GM18870 (cell line): ENCODE measurements around the gene CXorf58.
"Not testable (repeated sequence)": the region's sequence is repeated elsewhere in the genome, so short reads cannot be mapped to it uniquely, and the experiment has no call there.

Source experiments
- ATAC-seq: cut with Tn5 transposase; IDR thresholded peaks from one replicate; pipeline ENCODE4 v1.9.1; 2021; ENCODE audit warnings: moderate library complexity; ENCODE audit not compliant: unreplicated experiment

CXorf58 gene

GRCh38 chrX:23907498-23908218, at the start of gene CXorf58, which contains the start of gene APOO:
Gene CXorf58 (plus strand): TSS chrX:23908006. CDS start chrX:23910303, 2,297 bp downstream.
Gene APOO (minus strand): TSS chrX:23907938. CDS start chrX:23907702, 236 bp downstream.
- ATAC-seq = peak; percentile 84

GRCh38 chrX:23859238-23859637, 48.6 kb upstream of the CXorf58 start:
- not testable (repeated sequence) for ATAC-seq

GRCh38 chrX:23861215-23861896, 46.5 kb upstream of the CXorf58 start:
- ATAC-seq = no peak

GRCh38 chrX:23861952-23862351, 45.9 kb upstream of the CXorf58 start:
- ATAC-seq = not testable (repeated sequence)

- no peak for ATAC-seq
These were observed 43.0 kb upstream of the CXorf58 start for GRCh38 chrX:23864742-23865326.

- ATAC-seq = no peak
These were observed 37.8 kb upstream of the CXorf58 start for GRCh38 chrX:23870041-23870440.

- no peak for ATAC-seq
These were observed 35.8 kb upstream of the CXorf58 start for GRCh38 chrX:23871905-23872546.

GRCh38 chrX:23879380-23880090, 28.3 kb upstream of the CXorf58 start:
- ATAC-seq = no peak

GRCh38 chrX:23883737-23884354, 24.0 kb upstream of the CXorf58 start:
- no peak for ATAC-seq

GRCh38 chrX:23884427-23885024, 23.3 kb upstream of the CXorf58 start:
- ATAC-seq = no peak

GRCh38 chrX:23885803-23886202, 22.0 kb upstream of the CXorf58 start:
- no peak for ATAC-seq

GRCh38 chrX:23887451-23887850, 20.4 kb upstream of the CXorf58 start:
- ATAC-seq = no peak

- ATAC-seq = no peak
These were observed 19.9 kb upstream of the CXorf58 start for GRCh38 chrX:23887918-23888317.

- no peak for ATAC-seq
These were observed 18.8 kb upstream of the CXorf58 start for GRCh38 chrX:23888887-23889501.

GRCh38 chrX:23890933-23891332, 16.9 kb upstream of the CXorf58 start:
- no peak for ATAC-seq

- ATAC-seq = not testable (repeated sequence)
These were observed 12.8 kb upstream of the CXorf58 start for GRCh38 chrX:23894993-23895392.

- not testable (repeated sequence) for ATAC-seq
These were observed 11.3 kb upstream of the CXorf58 start for GRCh38 chrX:23896539-23896938.

GRCh38 chrX:23896981-23897380, 10.8 kb upstream of the CXorf58 start:
- ATAC-seq = no peak

GRCh38 chrX:23898412-23898959, 9.3 kb upstream of the CXorf58 start:
- ATAC-seq = no peak
